Naive thymus-derived CD4-positive, alpha-beta T cell (primary cell): ENCODE measurements around the gene PERM1. TPM values are rescaled to one million over a fixed set of nuclear protein-coding genes. Genes with fewer than 3 reads are reported as not detected.

Experiments
- ATAC-seq: fragments of 150-1000 bp; cut with Tn5 transposase; 2 replicates; pipeline ENCODE4 v1.10.0; 2021; ENCODE audit warnings: mild to moderate bottlenecking, moderate library complexity
- CTCF ChIA-PET: fragments of 350-600 bp; sonication (Branson Sonifier 250); formaldehyde crosslinking; loops from one replicate; lab custom pipeline; 2021; ENCODE audit warnings: antibody characterized with exemption; lab: Charles Lee
- POLR2A ChIA-PET: fragments of 350-600 bp; sonication (Branson Sonifier 250); formaldehyde crosslinking; loops from one replicate; lab custom pipeline; 2021; ENCODE audit warnings: antibody characterized with exemption, inconsistent platforms; lab: Charles Lee
- DNase-seq, 9 donors: peaks; one replicate each; pipeline versions ENCODE4 v3.0.0 to v3.0.0-alpha.2; 2020 to 2022; ENCODE audit warnings: mixed read lengths in 1 of 9
- H3K27ac ChIP-seq: one replicate; pipeline ENCODE4 v1.7.0; 2013; ENCODE audit warnings: mild to moderate bottlenecking, low read depth, low read length, moderate library complexity
- H3K27me3 ChIP-seq, 2 donors: one replicate each; pipeline ENCODE4 v1.7.0; 2013; ENCODE audit warnings: low read length in 2 of 2, mild to moderate bottlenecking in 2 of 2, moderate library complexity in 2 of 2; ENCODE audit not compliant: control insufficient read depth in 2 of 2, insufficient read depth in 2 of 2
- H3K36me3 ChIP-seq, 3 experiments: 1 replicate in 2 of 3; 2 replicates in 1 of 3; pipeline ENCODE4 v1.7.0; 2013; ENCODE audit warnings: low read length in 3 of 3, mild to moderate bottlenecking in 3 of 3, moderate library complexity in 1 of 3; ENCODE audit not compliant: insufficient read depth in 3 of 3, control insufficient read depth in 2 of 3
- H3K4me1 ChIP-seq, 2 donors: one replicate each; pipeline ENCODE4 v1.7.0; 2013; ENCODE audit warnings: low read length in 2 of 2, mild to moderate bottlenecking in 2 of 2, moderate library complexity in 1 of 2; ENCODE audit not compliant: control insufficient read depth in 2 of 2, insufficient read depth in 2 of 2
- H3K4me3 ChIP-seq: 2 replicates; pipeline ENCODE4 v1.7.0; 2013; ENCODE audit warnings: mild to moderate bottlenecking, low read length
- H3K9me3 ChIP-seq, 3 experiments: 1 replicate in 2 of 3; 2 replicates in 1 of 3; pipeline ENCODE4 v1.7.0; 2013; ENCODE audit warnings: low read length in 3 of 3; ENCODE audit not compliant: control insufficient read depth in 2 of 3
- H3K27ac Mint-ChIP-seq, 9 donors: one replicate each; pipeline ENCODE4 v1.8.0; 2020 to 2022; ENCODE audit warnings: mixed read lengths in 9 of 9, mild to moderate bottlenecking in 8 of 9, moderate library complexity in 5 of 9, inconsistent platforms in 2 of 9
- H3K27me3 Mint-ChIP-seq, 5 donors: one replicate each; pipeline ENCODE4 v1.8.0; 2021 to 2022; ENCODE audit warnings: mixed read lengths in 5 of 5, mild to moderate bottlenecking in 1 of 5
- H3K36me3 Mint-ChIP-seq, 5 donors: one replicate each; pipeline ENCODE4 v1.8.0; 2020 to 2022; ENCODE audit warnings: mixed read lengths in 5 of 5, mild to moderate bottlenecking in 3 of 5, inconsistent platforms in 1 of 5
- H3K4me1 Mint-ChIP-seq, 7 donors: one replicate each; pipeline ENCODE4 v1.8.0; 2020 to 2022; ENCODE audit warnings: mixed read lengths in 7 of 7, mild to moderate bottlenecking in 3 of 7, inconsistent platforms in 1 of 7
- H3K4me3 Mint-ChIP-seq, 10 donors: one replicate each; pipeline ENCODE4 v1.8.0; 2020 to 2022; ENCODE audit warnings: mild to moderate bottlenecking in 10 of 10, mixed read lengths in 10 of 10, moderate library complexity in 6 of 10, inconsistent platforms in 2 of 10
- H3K9me3 Mint-ChIP-seq, 11 donors: one replicate each; pipeline ENCODE4 v1.8.0; 2020 to 2022; ENCODE audit warnings: mixed read lengths in 11 of 11, mild to moderate bottlenecking in 4 of 11, inconsistent platforms in 1 of 11, moderate library complexity in 1 of 11
- intact Hi-C, 2 donors: fragments of 100-400 bp; cut with micrococcal nuclease; formaldehyde crosslinking; loops; one replicate each; pipeline ENCODE4 v1.15.1; 2023
- polyA plus RNA-seq, 2 donors: library from polyadenylated mRNA; unstranded; fragments of 300-500 nt; fragmentation: Illumina TruSeq; gene quantifications; one replicate each; pipeline ENCODE4 v1.2.3, GENCODE V29; 2021
- total RNA-seq, 6 experiments: library from RNA in 5 of 6; stranded (reverse) in 5 of 6; gene quantifications; 1 replicate in 5 of 6; 2 replicates in 1 of 6; pipeline ENCODE4 v1.2.3 and lab custom pipeline; 2021 to 2026

The PERM1 gene
- total and polyA plus RNA-seq, 7 experiments from 2014 or later = not detected

GRCh38 chr1:941015-941587 is 40.8 kb downstream of the PERM1 start:
- peaks cover 0 to 11% (median 8%) of the 10 kb centered on the region in 7 donors for H3K4me1 Mint-ChIP-seq
- intact Hi-C loops = no loop called here
- no peak for ATAC-seq

DNA sequence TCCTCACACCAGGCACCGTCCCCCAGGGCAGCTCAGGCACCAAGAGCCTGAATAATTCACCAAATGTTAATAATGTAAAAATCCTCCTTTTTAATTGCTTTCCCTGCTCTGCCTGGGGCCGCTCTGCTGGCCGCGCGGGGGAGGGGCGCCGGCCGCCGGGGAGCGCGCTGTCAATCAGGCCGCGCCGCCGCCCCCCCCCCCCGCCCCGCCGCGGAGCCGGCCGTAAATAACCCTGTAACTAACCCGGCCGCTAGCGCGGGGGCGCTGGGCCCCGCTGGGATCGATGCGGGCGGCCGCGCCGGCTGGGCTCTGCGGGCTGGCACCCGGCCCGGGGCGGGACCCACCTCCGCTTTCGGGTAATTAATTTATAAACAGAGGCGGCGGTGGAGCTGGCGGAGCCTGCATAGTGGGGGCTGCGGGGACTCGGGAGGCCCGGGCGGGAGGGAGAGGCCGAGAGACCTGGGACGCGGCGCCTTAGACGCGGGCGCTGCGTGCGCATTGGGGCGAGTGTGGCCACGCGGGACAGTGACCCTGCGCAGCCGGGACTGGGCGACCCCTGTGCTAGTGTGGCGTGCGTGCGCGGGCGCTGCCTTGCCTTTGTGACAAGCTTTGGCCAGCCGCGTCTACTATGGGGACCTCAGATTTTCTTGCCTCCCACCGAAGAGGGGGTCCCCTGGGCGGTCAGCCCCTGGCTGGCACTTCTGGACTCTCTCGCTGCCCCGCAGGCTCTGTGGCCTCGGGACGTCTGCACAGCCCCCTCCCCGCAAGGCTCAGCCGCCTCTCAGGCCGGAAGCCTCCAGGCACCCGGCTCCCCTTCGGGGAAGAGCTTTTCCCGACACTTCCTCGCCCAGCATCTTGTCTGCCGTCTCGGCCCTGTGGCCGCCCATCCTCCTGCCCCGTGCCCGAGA is 41.5 kb downstream of the PERM1 start:
- peaks cover 0 to 7% (median 0%) of the 10 kb centered on the region in 3 experiments for H3K36me3 ChIP-seq
- peaks cover 3 to 11% of the 10 kb centered on the region in 2 donors for H3K27me3 ChIP-seq
- Mint-ChIP-seq H3K36me3 (peaks cover 0 to 6% (median 4%) of the 10 kb centered on the region in 5 donors), H3K9me3 (no peaks in the 10 kb centered on the region), H3K27me3 (peaks cover 5 to 45% (median 21%) of the 10 kb centered on the region in 5 donors), H3K4me1 (peaks cover 0 to 11% (median 8%) of the 10 kb centered on the region in 7 donors), H3K4me3 (peak overlapping the region; percentile 58 to 88 (median 74)), H3K27ac (no peak overlapping the region)
- ATAC-seq (peak; percentile 20), DNase-seq (no peak)
- peaks cover 3 to 18% of the 10 kb centered on the region in 2 donors for H3K4me1 ChIP-seq
- POLR2A ChIA-PET = interaction anchor here (0.6 to 1.1 kb wide), 3 partner anchors 15 to 314 kb away, joined by 3 read pairs; no protein-coding TSS in a partner anchor
- intact Hi-C loops = no loop called here
- H3K9me3 ChIP-seq = no peaks in the 10 kb centered on the region
- H3K4me3 ChIP-seq = peak overlapping the region; percentile 24
- CTCF ChIA-PET = no interaction called here
- H3K27ac ChIP-seq = no peak overlapping the region

More at GRCh38 chr1:941015-941587, 40.8 kb downstream of the PERM1 start:
- DNase-seq = no peak
- Mint-ChIP-seq H3K27me3 (peaks cover 5 to 40% (median 17%) of the 10 kb centered on the region in 5 donors), H3K4me3 (peak overlapping the region; percentile 63 to 88 (median 74)), H3K27ac (peak overlapping the region in 2 of 9 donors; percentile 56 to 79), H3K36me3 (peaks cover 0 to 13% (median 4%) of the 10 kb centered on the region in 5 donors), H3K9me3 (no peaks in the 10 kb centered on the region)
- H3K4me1 ChIP-seq = peaks cover 3 to 18% of the 10 kb centered on the region in 2 donors
- POLR2A ChIA-PET = interaction anchor here (0.5 to 0.7 kb wide), 4 partner anchors 14 to 434 kb away, joined by 3 read pairs; no protein-coding TSS in a partner anchor
- peak overlapping the region; percentile 24 for H3K4me3 ChIP-seq
- H3K9me3 ChIP-seq = no peaks in the 10 kb centered on the region
- CTCF ChIA-PET = no interaction called here
- no peak overlapping the region for H3K27ac ChIP-seq
- peaks cover 3 to 11% of the 10 kb centered on the region in 2 donors for H3K27me3 ChIP-seq
- peaks cover 0 to 14% (median 0%) of the 10 kb centered on the region in 3 experiments for H3K36me3 ChIP-seq

DNA sequence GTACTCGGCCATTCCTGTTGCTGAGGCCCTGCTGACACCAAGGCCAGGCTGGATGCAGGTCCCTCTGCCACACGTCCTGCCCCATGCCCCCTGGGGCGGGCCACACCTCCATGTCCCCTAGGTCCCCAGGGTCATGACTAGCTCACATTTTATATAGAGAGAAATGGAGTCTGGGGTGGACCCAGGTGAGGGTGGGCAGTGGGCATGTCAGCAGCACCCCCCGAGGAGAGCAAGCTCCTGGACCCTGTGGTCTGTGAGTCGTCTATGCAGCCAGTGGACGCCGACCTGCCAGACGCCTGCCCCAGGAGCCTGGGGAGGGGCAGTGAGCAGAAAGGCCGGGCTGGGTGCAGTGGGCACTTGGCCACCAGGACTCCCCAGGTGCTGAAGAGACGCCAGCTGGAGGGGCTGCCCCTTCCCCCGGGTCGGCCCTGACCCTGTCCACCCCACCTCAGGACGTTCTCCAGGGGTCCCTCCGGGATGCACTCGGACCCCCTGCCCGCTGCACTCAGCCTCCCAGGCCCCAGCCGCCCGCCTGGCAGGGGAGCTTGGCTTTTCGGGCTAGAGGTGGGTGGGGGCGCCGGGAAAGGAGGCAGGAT is 42.3 kb downstream of the PERM1 start:
- H3K9me3 Mint-ChIP-seq = no peaks in the 10 kb centered on the region
- intact Hi-C loops = no loop called here
- DNase-seq (no peak), ATAC-seq (no peak)
- Histone ChIP-seq H3K4me3 (no peak overlapping the region), H3K36me3 (no peaks in the 10 kb centered on the region), H3K27me3 (peaks cover 3 to 11% of the 10 kb centered on the region in 2 donors), H3K9me3 (no peaks in the 10 kb centered on the region), H3K27ac (no peak overlapping the region), H3K4me1 (peaks cover 3 to 18% of the 10 kb centered on the region in 2 donors)
- no peak overlapping the region for H3K27ac Mint-ChIP-seq
- H3K36me3 Mint-ChIP-seq = peaks cover 0 to 4% (median 0%) of the 10 kb centered on the region in 5 donors
- ChIA-PET CTCF (no interaction called here), POLR2A (interaction anchor here (0.7 to 1.1 kb wide), 2 partner anchors 27 to 38 kb away, joined by 3 read pairs; no protein-coding TSS in a partner anchor)
- H3K4me3 Mint-ChIP-seq = peak overlapping the region in 4 of 10 donors; percentile 16 to 88 (median 36)
- H3K4me1 Mint-ChIP-seq = peaks cover 4 to 11% (median 10%) of the 10 kb centered on the region in 7 donors
- peaks cover 10 to 50% (median 26%) of the 10 kb centered on the region in 5 donors for H3K27me3 Mint-ChIP-seq

GRCh38 chr1:938711-939489 is 43.0 kb downstream of the PERM1 start:
- intact Hi-C loops = no loop called here
- Mint-ChIP-seq H3K36me3 (peaks cover 0 to 1% (median 0%) of the 10 kb centered on the region in 5 donors), H3K27me3 (peaks cover 10 to 50% (median 26%) of the 10 kb centered on the region in 5 donors), H3K4me1 (peaks cover 4 to 11% (median 10%) of the 10 kb centered on the region in 7 donors), H3K27ac (no peak overlapping the region), H3K9me3 (no peaks in the 10 kb centered on the region), H3K4me3 (peak overlapping the region in 3 of 10 donors; percentile 21 to 88 (median 25))
- H3K36me3 ChIP-seq = no peaks in the 10 kb centered on the region
- no peak overlapping the region for H3K4me3 ChIP-seq
- H3K27ac ChIP-seq = no peak overlapping the region
- ATAC-seq (no peak), DNase-seq (no peak)
- ChIA-PET CTCF (interaction anchor here (0.6 to 1.0 kb wide), 2 partner anchors 33 to 75 kb away, joined by 3 to 4 read pairs; no protein-coding TSS in a partner anchor), POLR2A (interaction anchor here (0.7 to 1.1 kb wide), 2 partner anchors 28 to 37 kb away, joined by 3 read pairs; no protein-coding TSS in a partner anchor)
- peaks cover 3 to 18% of the 10 kb centered on the region in 2 donors for H3K4me1 ChIP-seq
- H3K27me3 ChIP-seq = peaks cover 3 to 11% of the 10 kb centered on the region in 2 donors
- no peaks in the 10 kb centered on the region for H3K9me3 ChIP-seq

- peak overlapping the region in 2 of 10 donors; percentile 12 to 30 for H3K4me3 Mint-ChIP-seq
- no peak overlapping the region for H3K27ac ChIP-seq
- no peaks in the 10 kb centered on the region for H3K9me3 Mint-ChIP-seq
- peaks cover 0 to 1% (median 0%) of the 10 kb centered on the region in 5 donors for H3K36me3 Mint-ChIP-seq
- ATAC-seq (peak; percentile 48), DNase-seq (no peak)
- H3K27ac Mint-ChIP-seq = no peak overlapping the region
- H3K27me3 Mint-ChIP-seq = peaks cover 10 to 54% (median 26%) of the 10 kb centered on the region in 5 donors
- ChIA-PET POLR2A (no interaction called here), CTCF (interaction anchor here (0.6 to 1.0 kb wide), 2 partner anchors 32 to 76 kb away, joined by 3 to 4 read pairs; no protein-coding TSS in a partner anchor)
- peaks cover 3 to 18% of the 10 kb centered on the region in 2 donors for H3K4me1 ChIP-seq
- intact Hi-C loops = no loop called here
- H3K9me3 ChIP-seq = no peaks in the 10 kb centered on the region
- H3K36me3 ChIP-seq = no peaks in the 10 kb centered on the region
- H3K4me3 ChIP-seq = no peak overlapping the region
- H3K4me1 Mint-ChIP-seq = peaks cover 4 to 11% (median 10%) of the 10 kb centered on the region in 7 donors
- peaks cover 3 to 11% of the 10 kb centered on the region in 2 donors for H3K27me3 ChIP-seq
Observed at GRCh38 chr1:938088-938683, 43.7 kb downstream of the PERM1 start.
